Activated CD8-positive, alpha-beta T cell treated with anti-CD3 and anti-CD28 coated beads for 36 hours (primary cell): ENCODE data around the gene PIK3CB. TPM values are rescaled to one million over a fixed set of nuclear protein-coding genes. Genes with fewer than 3 reads are reported as not detected.
"Not testable (repeated sequence)": the region's sequence is repeated elsewhere in the genome, so short reads cannot be mapped to it uniquely, and the experiment has no call there.

Experiments
- ATAC-seq: fragments of 200-7000 bp; cut with Tn5 transposase; one replicate; pipeline ENCODE4 v1.10.0; 2021; ENCODE audit warnings: mild to moderate bottlenecking, moderate library complexity
- CTCF ChIA-PET: fragments of 350-600 bp; sonication (Branson Sonifier 250); formaldehyde crosslinking; loops from one replicate; lab custom pipeline; 2021; ENCODE audit warnings: antibody characterized with exemption; lab: Charles Lee
- POLR2A ChIA-PET: fragments of 350-600 bp; sonication (Branson Sonifier 250); formaldehyde crosslinking; loops from one replicate; lab custom pipeline; 2021; ENCODE audit warnings: antibody characterized with exemption; lab: Charles Lee
- DNase-seq: peaks from one replicate; pipeline ENCODE4 v3.0.0-alpha.2; 2020
- H3K27ac Mint-ChIP-seq: one replicate; pipeline ENCODE4 v1.8.0; 2021; ENCODE audit warnings: mild to moderate bottlenecking, mixed read lengths
- H3K27me3 Mint-ChIP-seq: one replicate; pipeline ENCODE4 v1.8.0; 2021; ENCODE audit warnings: mixed read lengths
- H3K36me3 Mint-ChIP-seq: one replicate; pipeline ENCODE4 v1.8.0; 2021; ENCODE audit warnings: low read depth, mixed read lengths
- H3K4me1 Mint-ChIP-seq: one replicate; pipeline ENCODE4 v1.8.0; 2021; ENCODE audit warnings: low read depth, mixed read lengths
- H3K4me3 Mint-ChIP-seq: one replicate; pipeline ENCODE4 v1.8.0; 2021; ENCODE audit warnings: mild to moderate bottlenecking, moderate library complexity, mixed read lengths
- H3K9me3 Mint-ChIP-seq: one replicate; pipeline ENCODE4 v1.8.0; 2021; ENCODE audit warnings: mixed read lengths
- intact Hi-C: fragments of 100-400 bp; cut with micrococcal nuclease; formaldehyde crosslinking; loops from one replicate; pipeline ENCODE4 v1.10.0; 2022
- total RNA-seq, 2 experiments: library from RNA; stranded (reverse); gene quantifications; one replicate each; pipeline ENCODE4 v1.2.3, GENCODE V29; 2021
- TF ChIP-seq, protein P1 (sequence below): fragments of 200-600 bp; IDR thresholded peaks from one replicate; pipeline ENCODE4 v1.8.0; 2022; ENCODE audit warnings: antibody characterized with exemption, mild to moderate bottlenecking

Gene PIK3CB
- total RNA-seq, 2 experiments from 2014 or later, result 12.4 to 13.4 TPM

DNA sequence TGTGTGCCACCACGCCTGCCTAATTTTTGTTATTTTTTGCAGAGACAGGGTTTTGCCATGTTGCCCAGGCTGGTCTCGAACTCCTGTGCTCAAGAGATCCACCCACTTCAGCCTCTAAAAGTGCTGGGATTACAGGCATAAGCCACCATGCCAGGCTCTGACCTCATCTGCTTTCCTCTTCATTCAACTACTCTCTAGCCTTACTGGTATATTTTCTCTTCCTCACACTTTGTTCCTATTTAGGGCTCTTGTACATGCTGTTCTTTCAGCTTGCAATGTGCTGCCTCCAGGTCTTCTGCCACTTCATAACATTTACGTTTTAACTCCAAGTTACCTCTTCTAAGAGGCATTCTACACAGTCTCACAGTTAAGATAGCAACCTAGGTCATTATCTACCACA, 34.9 kb downstream of the PIK3CB start:
- ATAC-seq (no peak), DNase-seq (no peak)
- no peak overlapping the region for H3K4me3 Mint-ChIP-seq
- H3K27ac Mint-ChIP-seq, result no peak overlapping the region
- H3K4me1 Mint-ChIP-seq, result peaks cover 25% of the 10 kb centered on the region
- TF ChIP-seq, protein P1, sequence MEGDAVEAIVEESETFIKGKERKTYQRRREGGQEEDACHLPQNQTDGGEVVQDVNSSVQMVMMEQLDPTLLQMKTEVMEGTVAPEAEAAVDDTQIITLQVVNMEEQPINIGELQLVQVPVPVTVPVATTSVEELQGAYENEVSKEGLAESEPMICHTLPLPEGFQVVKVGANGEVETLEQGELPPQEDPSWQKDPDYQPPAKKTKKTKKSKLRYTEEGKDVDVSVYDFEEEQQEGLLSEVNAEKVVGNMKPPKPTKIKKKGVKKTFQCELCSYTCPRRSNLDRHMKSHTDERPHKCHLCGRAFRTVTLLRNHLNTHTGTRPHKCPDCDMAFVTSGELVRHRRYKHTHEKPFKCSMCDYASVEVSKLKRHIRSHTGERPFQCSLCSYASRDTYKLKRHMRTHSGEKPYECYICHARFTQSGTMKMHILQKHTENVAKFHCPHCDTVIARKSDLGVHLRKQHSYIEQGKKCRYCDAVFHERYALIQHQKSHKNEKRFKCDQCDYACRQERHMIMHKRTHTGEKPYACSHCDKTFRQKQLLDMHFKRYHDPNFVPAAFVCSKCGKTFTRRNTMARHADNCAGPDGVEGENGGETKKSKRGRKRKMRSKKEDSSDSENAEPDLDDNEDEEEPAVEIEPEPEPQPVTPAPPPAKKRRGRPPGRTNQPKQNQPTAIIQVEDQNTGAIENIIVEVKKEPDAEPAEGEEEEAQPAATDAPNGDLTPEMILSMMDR, result no peak
- intact Hi-C loops, result no loop called here
- POLR2A ChIA-PET, result no interaction called here
- no peaks in the 10 kb centered on the region for H3K27me3 Mint-ChIP-seq
- H3K9me3 Mint-ChIP-seq, result no peaks in the 10 kb centered on the region
- peaks cover 6% of the 10 kb centered on the region for H3K36me3 Mint-ChIP-seq
- CTCF ChIA-PET, result no interaction called here

- no peak overlapping the region for H3K4me3 Mint-ChIP-seq
- no peaks in the 10 kb centered on the region for H3K27me3 Mint-ChIP-seq
- ATAC-seq, result no peak
- peaks cover 13% of the 10 kb centered on the region for H3K4me1 Mint-ChIP-seq
- intact Hi-C loops, result no loop called here
- ChIA-PET POLR2A (interaction anchor here (0.6 to 0.7 kb wide), 2 partner anchors 14 to 20 kb away, joined by 3 to 4 read pairs; no protein-coding TSS in a partner anchor), CTCF (interaction anchor here (0.8 to 1.4 kb wide), 4 partner anchors 8 to 126 kb away, joined by 3 read pairs; no protein-coding TSS in a partner anchor)
- peak overlapping the region; percentile 55 for H3K27ac Mint-ChIP-seq
- no peaks in the 10 kb centered on the region for H3K9me3 Mint-ChIP-seq
- no peak for DNase-seq
- H3K36me3 Mint-ChIP-seq, result peaks cover 11% of the 10 kb centered on the region
- TF ChIP-seq, protein P1, result no peak
These were observed 37.2 kb downstream of the PIK3CB start for GRCh38 chr3:138797508-138798038.

DNA sequence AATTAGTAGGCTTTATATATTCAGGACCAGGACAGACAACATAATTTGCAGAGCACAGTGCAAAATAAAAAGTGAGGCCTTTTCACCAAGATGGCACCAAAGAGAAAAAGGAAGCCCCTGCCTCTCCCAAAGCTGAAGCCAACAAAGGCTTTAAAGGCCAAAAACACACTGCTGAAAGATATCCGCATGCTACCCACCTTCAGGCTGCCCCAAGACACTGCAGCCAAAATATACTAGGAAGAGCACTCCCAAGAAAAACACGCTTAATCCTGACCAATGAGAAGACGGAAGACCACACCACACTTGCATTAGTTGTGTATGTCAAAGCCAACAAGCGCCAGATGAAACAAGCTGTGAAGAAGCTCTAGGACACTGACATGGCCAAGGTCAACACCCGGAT, 38.0 kb downstream of the PIK3CB start:
- no peak for DNase-seq
- Mint-ChIP-seq H3K27ac (no peak overlapping the region), H3K4me1 (peaks cover 13% of the 10 kb centered on the region), H3K36me3 (peaks cover 11% of the 10 kb centered on the region), H3K4me3 (no peak overlapping the region), H3K27me3 (no peaks in the 10 kb centered on the region), H3K9me3 (no peaks in the 10 kb centered on the region)
- no peak for ATAC-seq
- ChIA-PET CTCF (interaction anchor here (1.0 to 1.8 kb wide), 3 partner anchors 114 to 119 kb away, joined by 3 to 4 read pairs (median 3); no protein-coding TSS in a partner anchor), POLR2A (interaction anchor here (0.6 to 0.7 kb wide), 2 partner anchors 13 to 21 kb away, joined by 3 to 4 read pairs; no protein-coding TSS in a partner anchor)
- TF ChIP-seq, protein P1, result no peak
- intact Hi-C loops, result no loop called here

DNA sequence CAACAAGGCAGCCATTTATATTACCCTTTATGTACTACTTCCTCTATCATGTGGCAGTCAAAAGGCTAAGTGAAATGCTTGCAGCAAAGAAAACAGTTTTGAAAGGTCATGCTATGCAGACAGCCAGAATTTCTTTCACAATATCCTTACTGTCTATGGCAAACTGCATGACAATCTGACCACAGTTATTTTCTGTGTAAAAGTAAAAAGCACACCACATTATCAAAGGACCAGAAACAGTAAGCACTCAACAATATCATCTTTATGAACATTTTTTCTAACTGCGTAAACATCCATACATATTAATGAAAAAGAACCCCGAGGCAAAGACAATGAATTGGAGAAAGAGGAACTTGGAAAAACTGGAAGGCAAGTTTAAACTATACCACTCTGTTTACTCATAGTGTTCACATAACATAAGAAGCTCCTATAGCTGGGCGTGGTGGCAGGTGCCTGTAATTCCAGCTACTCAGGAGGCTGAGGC, 47.9 kb downstream of the PIK3CB start:
- Mint-ChIP-seq H3K27ac (no peak overlapping the region), H3K4me3 (no peak overlapping the region), H3K9me3 (peaks cover 2% of the 10 kb centered on the region), H3K4me1 (peaks cover 19% of the 10 kb centered on the region), H3K36me3 (peaks cover 8% of the 10 kb centered on the region), H3K27me3 (no peaks in the 10 kb centered on the region)
- ChIA-PET POLR2A (no interaction called here), CTCF (interaction anchor here (1.1 to 1.5 kb wide), 3 partner anchors 129 to 192 kb away, joined by 3 to 5 read pairs (median 3); partner anchors contain the start of gene CEP70)
- ATAC-seq (no peak), DNase-seq (no peak)
- TF ChIP-seq, protein P1, result no peak
- intact Hi-C loops, result no loop called here

DNA sequence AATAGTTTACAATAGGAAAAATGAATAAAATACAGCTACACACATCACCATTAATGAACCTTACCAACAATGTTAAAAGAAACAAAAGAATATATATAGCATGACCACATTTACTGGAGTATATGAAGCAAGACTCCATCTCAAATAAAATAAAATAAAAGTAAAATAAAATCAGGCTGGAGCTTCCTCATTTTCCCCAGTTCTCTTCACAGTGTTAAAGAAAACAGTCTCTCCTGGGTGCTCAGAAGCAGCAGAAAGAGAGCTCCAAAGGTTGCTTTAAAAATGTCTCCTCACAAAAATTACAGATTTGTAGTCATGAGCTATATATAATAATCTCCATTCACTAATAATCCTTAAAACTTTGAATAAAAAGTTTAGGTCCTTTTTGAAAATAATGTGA, 48.8 kb downstream of the PIK3CB start:
- Mint-ChIP-seq H3K27me3 (no peaks in the 10 kb centered on the region), H3K36me3 (peaks cover 5% of the 10 kb centered on the region)
- CTCF ChIA-PET, result no interaction called here

GRCh38 chr3:138785362-138785857, 49.3 kb downstream of the PIK3CB start:
- H3K4me1 Mint-ChIP-seq, result peaks cover 15% of the 10 kb centered on the region
- H3K36me3 Mint-ChIP-seq, intact Hi-C loops, H3K4me3 Mint-ChIP-seq, DNase-seq, H3K27ac Mint-ChIP-seq, POLR2A ChIA-PET, CTCF ChIA-PET, H3K9me3 Mint-ChIP-seq, ATAC-seq, H3K27me3 Mint-ChIP-seq: not testable (repeated sequence)

More for the DNA sequence above, 48.8 kb downstream of the PIK3CB start:
- Mint-ChIP-seq H3K4me1 (peaks cover 14% of the 10 kb centered on the region), H3K27ac (no peak overlapping the region), H3K4me3 (no peak overlapping the region), H3K9me3 (peaks cover 2% of the 10 kb centered on the region)
- ATAC-seq (no peak), DNase-seq (no peak)
- TF ChIP-seq, protein P1, result no peak
- intact Hi-C loops, result no loop called here
- POLR2A ChIA-PET, result no interaction called here
